HG02759 (cell line): ENCODE results near the gene TNFAIP2.
"Not testable (repeated sequence)": the region's sequence is repeated elsewhere in the genome, so short reads cannot be mapped to it uniquely, and the experiment has no call there.

Source experiments
- ATAC-seq: cut with Tn5 transposase; IDR thresholded peaks from one replicate; pipeline ENCODE4 v1.9.1; 2021; ENCODE audit warnings: mild to moderate bottlenecking, moderate library complexity; ENCODE audit not compliant: unreplicated experiment

The TNFAIP2 gene

DNA sequence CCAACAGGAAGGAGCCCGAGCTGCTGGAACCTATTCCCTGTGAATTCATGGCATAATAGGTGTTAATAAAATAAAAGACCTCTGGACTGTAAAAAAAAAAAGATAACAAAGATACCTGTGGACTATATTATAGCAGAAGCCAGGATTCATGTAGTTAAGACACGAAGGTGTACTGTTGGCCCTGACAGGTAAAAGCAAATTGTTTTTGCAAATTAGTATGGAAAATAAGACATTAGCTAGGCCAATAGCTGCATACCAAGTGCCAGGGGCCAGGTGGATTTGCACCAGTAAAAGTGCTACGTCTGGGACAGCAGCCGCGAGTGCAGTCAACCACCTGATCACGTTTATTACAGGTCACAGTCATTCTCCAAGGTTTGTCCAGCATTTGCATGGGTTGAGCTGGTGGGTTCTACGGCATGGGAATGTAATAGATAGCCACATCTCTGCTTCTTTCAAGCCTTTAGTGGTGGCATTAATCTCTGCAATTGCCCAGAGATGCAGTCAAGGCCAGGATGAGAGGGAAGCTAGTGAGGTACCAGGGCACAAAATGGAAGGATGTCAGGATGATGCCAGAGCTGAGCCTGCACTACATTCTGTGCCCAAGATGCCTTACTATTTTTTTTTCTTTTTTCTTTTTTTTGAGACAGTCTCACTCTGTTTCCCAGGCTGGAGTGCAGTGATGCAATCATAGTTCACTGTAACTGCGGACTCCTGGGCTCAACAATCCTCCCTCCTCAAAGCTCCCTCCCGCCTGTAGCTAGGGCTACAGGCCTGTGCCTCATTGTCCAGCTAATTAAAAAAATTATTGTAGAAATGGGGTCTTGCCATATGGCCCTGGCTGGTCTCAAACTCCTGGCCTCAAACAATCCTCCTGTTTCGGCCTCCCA lies 26.3 kb downstream of the TNFAIP2 start:
- ATAC-seq, result no peak

DNA sequence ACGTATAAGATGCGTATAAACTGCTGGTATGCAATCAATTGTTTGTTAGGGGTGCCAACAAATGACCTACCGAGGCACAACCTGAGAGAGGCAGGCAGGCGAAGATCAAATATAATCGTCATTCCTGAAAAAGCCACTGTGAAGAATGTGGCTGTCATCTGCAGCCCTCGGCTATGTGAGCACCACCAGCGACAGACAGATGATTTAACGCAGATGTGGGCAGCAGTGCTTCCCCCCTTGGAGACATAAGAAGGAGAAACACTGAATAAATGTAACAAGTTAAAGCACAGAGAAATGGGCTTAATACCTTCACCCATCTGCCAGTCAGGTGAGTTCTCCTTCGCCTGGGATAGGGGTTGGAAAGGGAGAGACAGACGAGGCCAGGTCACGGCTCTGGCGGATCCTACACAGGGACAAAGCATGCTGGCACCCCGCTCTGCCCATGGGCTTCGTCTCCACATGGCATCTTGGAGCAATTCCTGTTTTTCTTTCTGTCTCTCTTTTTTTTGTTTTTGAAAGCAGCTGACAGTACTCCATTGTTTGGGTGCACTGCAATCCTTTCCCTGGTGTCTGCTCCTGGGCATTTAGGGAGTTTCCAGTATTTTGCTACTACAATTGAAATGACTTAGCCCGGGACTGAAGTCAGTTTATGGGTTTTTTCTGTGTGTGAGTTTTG lies 28.1 kb downstream of the TNFAIP2 start:
- ATAC-seq, result no peak

DNA sequence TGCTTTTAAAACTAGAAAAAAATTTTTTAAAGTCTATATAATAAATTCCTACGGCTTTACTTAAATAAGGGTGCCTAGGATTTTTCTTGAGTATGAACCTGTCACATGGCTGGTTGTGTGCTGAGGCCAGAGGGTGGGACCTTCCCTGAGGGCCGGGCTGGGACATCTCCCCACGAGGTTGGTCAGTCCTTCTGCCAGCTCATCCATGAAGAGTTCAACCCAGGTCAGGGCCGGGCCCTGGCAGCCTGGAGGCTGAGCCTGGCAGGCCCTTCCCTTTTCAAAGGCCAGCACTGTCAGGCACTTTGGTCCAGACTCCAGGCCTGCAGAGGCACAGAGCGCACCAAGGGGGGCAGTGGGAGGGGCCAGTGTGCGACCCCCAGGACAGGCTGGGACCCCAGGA lies 31.7 kb downstream of the TNFAIP2 start:
- ATAC-seq, result no peak

DNA sequence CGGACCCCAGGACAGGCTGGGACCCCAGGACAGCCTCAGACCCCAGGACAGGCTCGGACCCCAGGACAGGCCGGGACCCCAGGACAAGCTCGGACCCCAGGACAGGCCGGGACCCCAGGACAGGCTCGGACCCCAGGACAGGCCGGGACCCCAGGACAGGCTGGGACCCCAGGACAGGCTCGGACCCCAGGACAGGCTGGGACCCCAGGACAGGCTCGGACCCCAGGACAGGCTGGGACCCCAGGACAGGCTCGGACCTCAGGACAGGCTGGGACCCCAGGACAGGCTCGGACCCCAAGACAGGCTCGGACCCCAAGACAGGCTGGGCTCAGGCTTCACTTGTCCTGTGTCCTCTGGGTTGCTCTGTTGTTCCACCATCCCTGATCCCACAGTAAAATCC lies 32.2 kb downstream of the TNFAIP2 start:
- ATAC-seq, result not testable (repeated sequence)

DNA sequence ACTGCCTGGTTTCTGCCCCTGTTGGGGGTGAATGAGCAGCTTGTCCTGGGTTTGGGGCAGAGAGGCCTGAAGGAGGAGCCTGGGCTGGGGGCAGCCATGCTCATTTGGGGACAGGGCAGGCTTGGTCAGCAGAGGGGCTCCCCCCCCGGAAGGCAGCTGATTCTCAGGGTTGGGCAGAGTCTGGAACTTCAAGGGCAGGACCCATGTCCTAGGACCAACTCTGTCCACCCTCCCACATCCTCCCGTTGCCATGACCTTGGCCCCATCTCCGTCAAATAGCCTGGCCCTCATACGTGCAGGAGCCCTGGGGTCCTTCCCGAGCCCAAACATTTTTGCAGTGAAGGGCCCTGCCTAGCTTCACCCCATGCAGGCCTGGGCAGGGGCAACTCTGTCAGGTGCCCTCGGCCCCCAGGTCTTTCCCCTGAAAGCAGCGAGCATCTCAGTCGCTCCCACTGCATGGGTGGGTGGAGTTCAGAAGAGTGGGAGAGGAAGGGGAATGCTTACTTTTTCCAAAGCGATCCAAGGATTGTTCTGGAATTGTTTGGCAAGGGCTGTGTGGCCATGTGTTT lies 32.6 kb downstream of the TNFAIP2 start:
- no peak for ATAC-seq

DNA sequence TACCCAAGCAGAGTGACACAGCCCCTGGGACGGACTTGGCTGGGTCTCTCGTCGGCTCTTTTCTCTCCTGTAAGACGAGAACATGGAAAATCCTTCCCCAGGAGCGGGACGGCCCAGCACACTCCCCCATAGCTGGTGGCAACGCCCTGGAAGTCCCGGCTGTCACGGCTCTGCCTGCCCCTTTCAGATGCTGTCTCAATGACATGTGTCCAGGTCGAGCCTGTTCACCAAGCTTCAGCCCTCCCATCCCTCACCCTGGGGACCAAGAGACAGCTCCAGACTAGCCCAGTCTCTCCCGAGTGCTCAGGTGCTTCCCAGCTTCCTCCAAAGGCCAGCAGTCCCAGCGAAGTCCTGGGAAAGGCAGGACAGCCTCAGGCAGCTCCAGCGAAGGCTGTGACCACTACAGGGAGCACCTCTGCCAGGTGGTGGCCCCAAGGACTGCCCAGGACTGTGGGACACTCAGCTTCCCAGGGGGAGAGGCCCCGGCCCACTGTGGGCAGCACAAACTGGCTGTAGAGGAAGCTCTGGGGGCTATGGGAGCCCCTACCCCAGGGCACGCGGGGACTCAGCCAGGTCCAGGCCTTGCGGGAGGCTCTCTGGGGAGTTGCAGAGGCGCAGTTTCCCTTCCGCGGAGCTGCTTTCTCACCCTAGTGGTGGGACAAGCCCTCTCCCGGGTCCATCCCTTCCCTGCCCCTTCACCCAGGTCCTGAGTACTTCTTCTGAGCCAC lies 33.6 kb downstream of the TNFAIP2 start:
- ATAC-seq, result no peak

DNA sequence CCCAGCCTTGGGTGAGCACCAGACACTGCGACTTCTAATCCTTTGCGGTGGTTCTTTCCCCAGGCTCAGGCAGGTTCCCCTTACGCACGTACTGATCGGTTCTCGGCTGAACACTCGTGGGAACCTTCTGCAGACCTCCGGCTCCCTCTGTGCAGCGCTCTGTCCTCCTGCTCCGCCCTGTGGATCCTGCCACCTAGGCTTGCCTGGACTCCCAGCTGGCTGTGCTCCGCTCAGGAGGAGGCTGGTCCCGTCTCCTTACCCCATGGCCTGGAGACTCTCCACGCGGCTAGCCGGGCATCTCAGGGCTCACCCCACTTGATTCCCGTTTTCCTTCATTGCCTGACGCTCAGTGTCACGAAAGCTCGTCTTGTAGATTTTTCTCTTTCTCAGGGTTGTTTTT lies 34.7 kb downstream of the TNFAIP2 start:
- ATAC-seq, result no peak

DNA sequence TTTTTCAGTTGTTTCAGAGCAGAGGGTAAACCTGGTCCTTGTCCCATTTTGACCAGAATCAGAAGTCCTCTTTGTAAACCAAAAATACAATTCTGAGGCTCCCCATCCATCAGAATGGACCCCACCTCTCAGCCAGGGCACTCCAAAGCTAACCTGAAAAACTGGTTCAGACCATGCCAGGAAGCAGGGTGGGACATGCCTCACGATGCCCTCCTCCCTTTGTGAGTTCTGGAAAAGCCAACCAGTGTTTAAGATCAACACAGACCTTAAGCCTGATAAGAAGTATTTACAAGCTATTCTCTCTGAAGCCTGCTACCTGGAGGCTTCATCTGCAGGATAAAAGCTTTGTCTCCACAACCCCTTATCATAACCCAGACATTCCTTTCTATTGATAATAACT lies 35.4 kb downstream of the TNFAIP2 start:
- no peak for ATAC-seq

DNA sequence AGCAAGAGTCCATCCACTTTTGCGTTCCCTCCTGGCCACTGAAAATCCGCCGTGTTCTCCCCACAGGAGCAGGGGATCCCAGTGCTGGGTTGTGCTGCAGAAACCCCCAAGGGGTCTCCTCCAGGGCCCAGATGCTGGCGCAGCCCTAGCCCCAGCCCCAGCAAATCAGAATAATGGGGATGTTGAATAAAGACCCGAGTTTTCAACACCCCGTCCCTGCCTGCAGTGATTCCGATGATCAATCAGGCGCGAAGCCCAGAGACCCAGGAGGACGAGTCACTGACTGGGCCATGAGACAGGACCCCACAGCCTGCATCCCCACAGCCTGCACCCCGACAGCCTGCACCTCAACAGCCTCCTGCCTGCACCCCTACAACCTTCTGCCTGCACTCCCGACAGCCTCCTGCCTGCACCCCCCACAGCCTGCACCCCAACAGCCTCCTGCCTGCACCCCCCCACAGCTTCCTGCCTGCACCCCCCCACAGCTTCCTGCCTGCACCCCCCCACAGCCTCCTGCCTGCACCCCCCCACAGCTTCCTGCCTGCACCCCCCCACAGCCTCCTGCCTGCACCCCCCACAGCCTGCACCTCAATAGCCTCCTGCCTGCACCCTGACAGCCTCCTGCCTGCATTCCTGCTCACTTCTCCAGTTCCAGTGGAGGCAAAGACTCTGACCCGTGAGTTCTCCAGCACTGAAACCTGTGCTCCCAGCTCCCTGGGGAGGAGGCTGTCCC lies 37.2 kb downstream of the TNFAIP2 start:
- no peak for ATAC-seq

DNA sequence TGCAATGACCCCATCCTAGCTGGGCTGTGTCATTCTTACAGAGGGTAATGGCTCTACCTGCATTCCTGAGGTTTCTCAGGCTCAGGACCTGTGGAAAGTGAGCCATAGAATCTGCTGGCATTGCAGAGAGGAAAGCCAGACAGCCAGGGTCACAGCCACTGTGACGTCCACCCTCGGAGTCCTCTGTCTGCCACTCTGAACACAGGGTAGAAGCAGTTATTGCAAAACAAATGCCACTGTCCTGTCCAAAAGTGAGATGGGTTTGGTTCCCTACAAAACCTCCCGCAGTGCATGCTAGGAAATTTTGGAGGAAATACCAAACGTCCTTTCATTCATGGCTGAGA lies 37.8 kb downstream of the TNFAIP2 start:
- no peak for ATAC-seq

DNA sequence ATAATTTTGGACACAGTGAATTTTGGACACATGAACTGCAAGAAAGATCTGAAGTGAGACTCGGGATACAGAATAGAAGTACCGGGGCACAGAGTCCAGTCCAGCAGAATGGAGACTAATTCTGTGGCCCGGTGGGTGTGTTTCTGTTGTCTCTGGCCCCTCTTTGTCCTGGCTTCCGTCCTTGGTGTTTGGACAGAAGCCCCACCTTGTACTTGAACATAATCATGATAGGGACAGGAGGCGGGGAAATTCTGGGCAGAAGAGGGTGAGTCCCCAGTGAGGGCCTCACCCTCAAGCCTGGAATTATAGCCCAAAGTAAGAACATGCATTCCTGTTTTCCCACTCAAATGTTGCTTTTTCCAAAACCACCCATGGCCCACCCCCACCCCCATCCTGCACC lies 39.9 kb downstream of the TNFAIP2 start:
- ATAC-seq, result no peak

DNA sequence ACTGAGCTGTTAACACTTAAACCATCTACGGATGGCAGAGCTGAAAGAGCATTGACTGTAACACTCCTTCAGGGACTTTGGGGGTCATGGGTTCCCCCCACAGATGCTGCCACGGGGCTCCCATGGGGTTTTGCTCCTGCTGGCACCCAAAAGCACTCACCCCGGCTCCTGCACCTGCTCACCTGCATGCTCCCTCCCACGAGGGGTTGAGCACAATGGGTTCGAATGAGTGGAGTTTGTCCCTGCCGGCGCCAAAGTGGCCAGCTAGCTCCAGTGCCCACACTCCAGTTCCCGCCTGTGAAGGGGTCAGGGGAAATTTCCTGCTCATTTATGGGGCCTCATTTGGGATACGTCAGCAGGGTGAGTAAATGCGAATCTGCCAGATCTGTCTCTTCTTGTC lies 40.7 kb downstream of the TNFAIP2 start:
- no peak for ATAC-seq

DNA sequence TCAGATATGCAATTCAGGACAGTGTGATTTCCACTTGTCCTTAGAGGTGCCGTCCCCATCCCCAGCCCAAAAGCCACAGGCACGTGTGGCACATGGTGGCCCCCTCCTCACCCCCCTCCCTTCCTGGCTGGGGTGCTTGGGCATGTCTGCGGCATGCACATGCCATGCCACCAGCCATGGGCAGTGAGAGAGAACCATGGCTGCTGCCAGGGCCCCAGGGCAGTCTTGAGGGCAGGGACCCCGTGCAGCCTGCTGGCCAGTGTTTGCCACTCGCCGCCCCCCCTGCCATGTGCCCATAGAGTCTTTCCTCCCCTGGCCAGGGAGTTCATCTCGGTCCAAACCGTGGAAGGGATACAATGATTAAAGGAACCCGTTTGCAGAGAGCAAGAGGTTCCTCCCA lies 41.5 kb downstream of the TNFAIP2 start:
- no peak for ATAC-seq

DNA sequence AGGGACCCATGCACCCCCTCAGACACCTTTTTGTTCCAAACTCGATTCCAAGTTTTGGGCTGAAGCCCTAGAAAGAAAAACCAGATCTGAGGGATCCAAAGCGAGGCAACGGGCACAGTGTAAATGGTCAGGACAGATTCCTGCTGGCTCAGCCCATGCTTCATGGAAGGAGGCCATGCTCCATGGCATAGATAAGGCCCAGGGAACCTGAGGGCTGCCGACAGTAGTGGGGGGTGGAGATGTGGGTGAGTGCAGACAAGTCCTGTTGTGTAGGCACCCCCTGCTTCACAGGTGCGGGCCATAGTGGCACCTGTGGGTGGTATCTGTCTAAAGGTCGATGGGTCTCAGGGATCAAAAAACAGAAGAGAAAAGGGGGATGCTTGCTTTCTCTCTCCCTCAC lies 42.1 kb downstream of the TNFAIP2 start:
- ATAC-seq, result no peak

DNA sequence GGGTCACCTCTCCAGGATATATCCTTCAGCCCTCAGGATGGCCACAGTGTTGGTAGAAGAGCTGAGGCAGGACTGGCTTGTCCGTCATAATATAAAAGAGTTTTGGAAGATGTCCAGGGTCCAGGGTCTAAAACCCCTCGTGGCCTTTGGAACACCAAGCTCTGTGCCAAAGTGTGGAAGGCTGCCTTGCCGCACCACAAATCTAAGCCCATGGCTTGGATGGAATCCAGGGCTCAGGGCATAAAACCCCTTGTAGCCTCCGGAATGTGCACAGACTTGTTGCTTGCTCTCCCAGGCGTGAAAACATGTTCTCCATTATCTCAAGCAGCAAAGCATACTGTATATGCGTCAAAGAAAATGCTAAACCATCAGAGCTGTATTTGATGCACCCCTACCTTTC lies 46.7 kb downstream of the TNFAIP2 start:
- ATAC-seq, result no peak

DNA sequence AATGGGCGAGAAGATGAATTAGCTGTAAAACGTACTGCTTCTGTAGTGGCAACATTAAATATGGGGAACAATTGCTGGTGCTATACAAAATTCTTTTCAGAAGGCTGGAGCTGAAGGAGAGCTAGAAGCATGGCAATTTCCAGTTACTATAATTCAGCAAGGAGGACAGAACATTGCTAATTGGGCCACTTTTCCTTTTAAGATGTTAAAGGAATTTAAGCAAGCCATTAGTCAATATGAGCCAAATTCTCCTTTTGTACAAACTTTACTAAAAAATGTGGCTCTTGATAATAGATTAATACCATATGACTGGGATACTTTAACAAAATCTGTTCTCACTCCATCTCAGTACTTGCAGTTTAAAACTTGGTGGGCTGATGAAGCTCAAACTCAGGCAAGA lies 47.9 kb downstream of the TNFAIP2 start:
- ATAC-seq, result not testable (repeated sequence)

DNA sequence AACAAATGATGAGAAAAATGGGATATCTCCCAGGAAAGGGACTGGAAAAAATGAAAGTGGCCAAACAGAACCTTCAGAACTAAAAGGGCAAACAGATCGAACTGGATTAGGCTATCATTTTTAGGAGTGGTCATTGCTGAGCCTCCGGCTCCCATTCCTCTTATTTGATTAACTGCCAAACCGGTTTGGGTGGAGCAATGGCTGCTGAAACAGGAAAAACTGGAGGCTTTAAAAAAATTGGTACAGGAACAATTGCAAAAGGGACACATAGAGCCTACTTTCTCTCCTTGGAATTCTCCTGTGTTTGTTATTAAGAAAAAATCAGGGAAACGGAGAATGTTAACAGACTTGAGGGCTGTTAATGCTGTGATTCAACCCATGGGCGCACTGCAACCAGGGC lies 49.7 kb downstream of the TNFAIP2 start:
- no peak for ATAC-seq

DNA sequence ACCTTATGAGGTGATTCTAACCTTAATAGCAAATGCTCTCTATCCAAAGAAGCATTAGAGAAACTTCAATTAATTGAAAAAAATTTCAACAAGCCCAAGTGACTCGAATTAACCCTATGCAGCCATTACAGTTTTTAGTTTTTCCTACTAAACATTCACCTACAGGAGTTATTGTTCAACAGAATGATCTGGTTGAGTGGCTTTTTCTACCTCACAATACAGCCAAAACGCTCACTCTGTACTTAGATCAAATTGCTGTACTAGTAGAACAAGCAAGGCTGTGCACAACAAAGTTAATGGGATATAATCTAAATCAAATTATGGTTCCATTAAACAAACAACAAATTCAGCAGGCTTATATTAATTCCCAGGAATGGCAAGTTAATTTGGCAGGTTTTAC lies 50.6 kb downstream of the TNFAIP2 start:
- ATAC-seq, result not testable (repeated sequence)

DNA sequence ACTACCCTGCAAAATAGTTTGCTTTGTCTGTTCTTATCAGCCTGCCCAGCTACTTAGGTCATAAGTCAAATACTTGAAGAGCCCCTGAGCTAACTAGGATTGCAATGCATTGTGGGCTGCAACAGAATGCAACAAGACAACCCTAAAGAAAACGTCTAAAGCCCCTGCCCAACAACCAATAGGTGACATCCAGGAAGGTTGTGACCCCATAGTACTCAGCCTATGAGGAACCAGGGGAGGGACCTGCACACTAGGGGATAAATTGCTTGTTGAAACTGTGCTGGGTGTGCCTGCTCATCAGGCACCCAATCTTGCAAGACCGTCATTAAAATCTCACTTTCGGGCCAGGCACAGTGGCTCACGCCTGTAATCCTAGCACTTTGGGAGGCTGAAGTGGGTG lies 52.9 kb downstream of the TNFAIP2 start:
- not testable (repeated sequence) for ATAC-seq

DNA sequence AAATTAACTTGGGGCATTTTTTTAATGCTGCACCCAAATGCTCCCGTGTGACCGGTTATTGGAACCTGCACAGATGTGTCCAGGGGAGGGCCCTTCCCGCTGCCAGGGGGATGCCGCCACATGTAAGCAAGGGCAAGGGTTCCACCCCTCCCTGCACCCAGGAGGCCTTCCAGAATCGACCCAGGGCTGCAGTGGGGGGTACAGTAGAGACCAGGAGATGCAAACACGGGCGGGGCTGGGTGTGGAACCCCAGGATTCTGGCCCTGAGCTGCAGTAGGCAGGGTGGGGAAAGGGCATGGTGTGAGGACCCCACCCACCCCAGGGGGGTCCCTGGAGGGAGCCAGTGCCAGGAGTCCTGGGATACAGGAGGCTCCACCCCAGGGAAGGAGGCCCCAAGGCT lies 54.1 kb downstream of the TNFAIP2 start:
- no peak for ATAC-seq

DNA sequence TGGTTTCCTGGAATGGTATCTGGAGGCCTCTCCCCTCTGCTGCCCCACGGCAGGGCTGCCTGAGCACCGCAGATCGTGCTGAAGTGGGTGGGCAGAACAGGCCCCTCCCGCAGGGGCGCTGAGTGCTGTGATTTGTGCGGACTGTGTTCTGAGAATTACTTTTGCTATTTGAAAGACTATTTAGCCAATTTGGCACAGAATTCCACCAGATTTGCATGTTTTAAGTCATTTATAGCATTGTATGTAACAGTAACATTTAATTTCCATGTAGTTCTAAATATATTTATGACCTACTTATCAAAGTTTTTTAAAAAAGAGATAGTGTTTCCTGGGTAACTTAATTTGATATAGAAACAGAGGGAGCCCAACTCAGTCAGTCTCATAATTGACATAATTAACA lies 55.3 kb downstream of the TNFAIP2 start:
- no peak for ATAC-seq
